NOMO-1 treated with dmso at 0.1 percent for 144 hours (cell line): ENCODE measurements around the gene KCNG2.

ENCODE experiments used
- DNase-seq: peaks from one replicate; lab custom pipeline; 2025; ENCODE audit not compliant: unreplicated experiment; lab: John Stamatoyannopoulos, UW

The KCNG2 gene

GRCh38 chr18:79917853-79918614, 120.3 kb downstream of the KCNG2 start:
- DNase-seq, result no peak

- DNase-seq, result no peak
These were observed 120.9 kb downstream of the KCNG2 start for GRCh38 chr18:79918615-79919011.

- no peak for DNase-seq
These were observed 121.4 kb downstream of the KCNG2 start for GRCh38 chr18:79919089-79919488.

GRCh38 chr18:79921984-79922965, 124.5 kb downstream of the KCNG2 start:
- no peak for DNase-seq

- no peak for DNase-seq
These were observed 125.3 kb downstream of the KCNG2 start for GRCh38 chr18:79922971-79923411.

GRCh38 chr18:79923896-79924585, 126.3 kb downstream of the KCNG2 start:
- DNase-seq, result no peak

GRCh38 chr18:79924814-79925731, 127.3 kb downstream of the KCNG2 start:
- DNase-seq, result no peak

- no peak for DNase-seq
These were observed 128.6 kb downstream of the KCNG2 start for GRCh38 chr18:79926306-79926705.

GRCh38 chr18:79926715-79927606, 129.2 kb downstream of the KCNG2 start:
- DNase-seq, result no peak

- no peak for DNase-seq
These were observed 130.1 kb downstream of the KCNG2 start for GRCh38 chr18:79927607-79928562.

GRCh38 chr18:79928563-79928960, 130.8 kb downstream of the KCNG2 start:
- no peak for DNase-seq

- no peak for DNase-seq
These were observed 132.4 kb downstream of the KCNG2 start for GRCh38 chr18:79930020-79930642.

- DNase-seq, result no peak
These were observed 133.7 kb downstream of the KCNG2 start for GRCh38 chr18:79931475-79931874.

GRCh38 chr18:79932907-79933306, 135.2 kb downstream of the KCNG2 start:
- DNase-seq, result no peak

GRCh38 chr18:79933765-79934164, 136.0 kb downstream of the KCNG2 start:
- DNase-seq, result no peak

GRCh38 chr18:79934311-79935097, 136.8 kb downstream of the KCNG2 start:
- no peak for DNase-seq

- DNase-seq, result no peak
These were observed 137.4 kb downstream of the KCNG2 start for GRCh38 chr18:79935098-79935480.
